ENCODE data around the gene PIAS4. TPM values are rescaled to one million over a fixed set of nuclear protein-coding genes. Genes with fewer than 3 reads are reported as not detected.

Gene PIAS4
- total RNA-seq, 1 donor from 2014 or later: 26.0 TPM

GRCh38 chr19:4014541-4015491 is 7.3 kb downstream of the PIAS4 start:
- H3K9me3 Mint-ChIP-seq (ENCODE audit: unreplicated experiment): no peaks in the 10 kb centered on the region
- no peak overlapping the region for H3K4me3 Mint-ChIP-seq (ENCODE audit: unreplicated experiment)
- DNase-seq (ENCODE audit: low read depth) (no peak), FAIRE-seq (no peak)
- no peak overlapping the region for H3K9ac ChIP-seq (ENCODE audit: low read length)
- no peak overlapping the region for H3K27ac ChIP-seq (ENCODE audit: low read depth, low read length)
- no peaks in the 10 kb centered on the region for H3K4me1 ChIP-seq (ENCODE audit: insufficient read depth, low read length)
- H3K4me3 ChIP-seq (ENCODE audit: insufficient read depth, low read depth, low read length): no peak overlapping the region
- no peaks in the 10 kb centered on the region for H3K27me3 ChIP-seq (ENCODE audit: insufficient read depth, low read length)
- H4K20me1 ChIP-seq (ENCODE audit: insufficient read depth, low read length): peaks cover 87% of the 10 kb centered on the region
- no peak overlapping the region for H3K27ac Mint-ChIP-seq (ENCODE audit: unreplicated experiment)
- no peak for TF ChIP-seq CTCF (IDR thresholded peaks at IDR 0.05; ENCODE audit: insufficient read depth, low read depth, low read length)
- no peak for TF ChIP-seq EZH2 (IDR thresholded peaks at IDR 0.05; ENCODE audit: insufficient read depth, low read length)
- no peaks in the 10 kb centered on the region for H3K27me3 Mint-ChIP-seq (ENCODE audit: low read depth, unreplicated experiment)
- no peaks in the 10 kb centered on the region for H3K9me3 ChIP-seq (ENCODE audit: insufficient read depth, low read depth, low read length)
- no peak overlapping the region for H2AFZ ChIP-seq (ENCODE audit: low read depth, low read length)
- H3K36me3 ChIP-seq (ENCODE audit: insufficient read depth, low read length): no peaks in the 10 kb centered on the region
- peaks cover 1% of the 10 kb centered on the region for H3K36me3 Mint-ChIP-seq (ENCODE audit: low read depth, unreplicated experiment)
- peaks cover 2% of the 10 kb centered on the region for H3K4me1 Mint-ChIP-seq (ENCODE audit: low read depth, unreplicated experiment)
- peaks cover 86% of the 10 kb centered on the region for H3K79me2 ChIP-seq (ENCODE audit: insufficient read depth, low read length)
- H3K4me2 ChIP-seq (ENCODE audit: low read length): no peak overlapping the region

- Histone ChIP-seq H2AFZ (ENCODE audit: low read depth, low read length) (no peak overlapping the region), H3K79me2 (ENCODE audit: insufficient read depth, low read length) (peaks cover 85% of the 10 kb centered on the region), H4K20me1 (ENCODE audit: insufficient read depth, low read length) (peaks cover 85% of the 10 kb centered on the region), H3K27ac (ENCODE audit: low read depth, low read length) (no peak overlapping the region), H3K9me3 (ENCODE audit: insufficient read depth, low read depth, low read length) (no peaks in the 10 kb centered on the region), H3K9ac (ENCODE audit: low read length) (no peak overlapping the region), H3K4me2 (ENCODE audit: low read length) (no peak overlapping the region), H3K4me1 (ENCODE audit: insufficient read depth, low read length) (no peaks in the 10 kb centered on the region), H3K27me3 (ENCODE audit: insufficient read depth, low read length) (no peaks in the 10 kb centered on the region), H3K36me3 (ENCODE audit: insufficient read depth, low read length) (no peaks in the 10 kb centered on the region), H3K4me3 (ENCODE audit: insufficient read depth, low read depth, low read length) (no peak overlapping the region)
- peaks cover 1% of the 10 kb centered on the region for H3K36me3 Mint-ChIP-seq (ENCODE audit: low read depth, unreplicated experiment)
- no peak for FAIRE-seq
- no peaks in the 10 kb centered on the region for H3K9me3 Mint-ChIP-seq (ENCODE audit: unreplicated experiment)
- no peak for DNase-seq (ENCODE audit: low read depth)
- no peak for TF ChIP-seq EZH2 (IDR thresholded peaks at IDR 0.05; ENCODE audit: insufficient read depth, low read length)
- TF ChIP-seq CTCF (IDR thresholded peaks at IDR 0.05; ENCODE audit: insufficient read depth, low read depth, low read length): no peak
- H3K4me1 Mint-ChIP-seq (ENCODE audit: low read depth, unreplicated experiment): no peaks in the 10 kb centered on the region
- no peak overlapping the region for H3K4me3 Mint-ChIP-seq (ENCODE audit: unreplicated experiment)
- no peak overlapping the region for H3K27ac Mint-ChIP-seq (ENCODE audit: unreplicated experiment)
- no peaks in the 10 kb centered on the region for H3K27me3 Mint-ChIP-seq (ENCODE audit: low read depth, unreplicated experiment)
These were observed 8.3 kb downstream of the PIAS4 start for GRCh38 chr19:4015705-4016402.

All from astrocyte (in vitro differentiated cells and primary cell).